PC-9 (cell line): ENCODE data around the gene TMEM272. TPM values are rescaled to one million over a fixed set of nuclear protein-coding genes. Genes with fewer than 3 reads are reported as not detected.

Experiments used
- BruUV-seq: library from RNA; stranded (reverse); fragments of 400-500 nt; replicated peaks from 2 replicates; lab custom pipeline; 2021; lab: Mats Ljungman, UMichigan
- CTCF ChIA-PET: fragments of 300-600 bp; sonication (Branson Sonifier 250); formaldehyde crosslinking; loops from one replicate; lab custom pipeline; 2022; ENCODE audit warnings: antibody characterized with exemption; lab: Charles Lee
- POLR2A ChIA-PET: fragments of 300-600 bp; sonication (Branson Sonifier 250); formaldehyde crosslinking; loops from one replicate; lab custom pipeline; 2022; ENCODE audit warnings: antibody characterized with exemption; ENCODE audit not compliant: unreplicated experiment; lab: Charles Lee
- DNase-seq, 2 experiments: peaks; one replicate each; pipeline versions ENCODE4 v3.0.0 to v3.0.0-alpha.2; 2015 to 2022; ENCODE audit warnings: mixed read lengths in 1 of 2
- H2AFZ ChIP-seq: fragments of 200-600 bp; sonication (generic); 2 replicates; pipeline ENCODE4 v1.8.1; 2017; ENCODE audit warnings: antibody characterized with exemption
- H3F3A ChIP-seq: fragments of 200-600 bp; sonication (generic); 2 replicates; pipeline ENCODE4 v1.8.1; 2017; ENCODE audit warnings: antibody characterized with exemption, mild to moderate bottlenecking, low read depth; ENCODE audit not compliant: insufficient read depth
- H3K27ac ChIP-seq: fragments of 200-600 bp; sonication (generic); 2 replicates; pipeline ENCODE4 v1.6.1; 2016; ENCODE audit warnings: mixed run types
- H3K27me3 ChIP-seq: fragments of 200-600 bp; sonication (generic); 2 replicates; pipeline ENCODE4 v1.6.1; 2016; ENCODE audit warnings: low read depth, mixed run types; ENCODE audit not compliant: insufficient read depth
- H3K36me3 ChIP-seq: fragments of 200-600 bp; sonication (generic); 2 replicates; pipeline ENCODE4 v1.6.1; 2016; ENCODE audit warnings: low read depth, mixed run types
- H3K4me1 ChIP-seq: fragments of 200-600 bp; sonication (generic); replicated peaks from 2 replicates; pipeline ENCODE4 v1.6.1; 2016; ENCODE audit warnings: mixed run types; ENCODE audit not compliant: insufficient read depth
- H3K4me2 ChIP-seq: fragments of 200-600 bp; sonication (generic); 2 replicates; pipeline ENCODE4 v1.6.1; 2017; ENCODE audit warnings: mixed run types
- H3K4me3 ChIP-seq: fragments of 200-600 bp; sonication (generic); 2 replicates; pipeline ENCODE4 v1.6.1; 2016; ENCODE audit warnings: mixed run types
- H3K79me2 ChIP-seq: fragments of 200-600 bp; sonication (generic); 2 replicates; pipeline ENCODE4 v1.6.1; 2017; ENCODE audit warnings: low read depth, mixed run types
- H3K9me2 ChIP-seq: fragments of 200-600 bp; sonication (generic); 2 replicates; pipeline ENCODE4 v1.8.1; 2017; ENCODE audit warnings: mild to moderate bottlenecking; ENCODE audit not compliant: insufficient read depth
- H3K9me3 ChIP-seq: fragments of 200-600 bp; sonication (generic); 2 replicates; pipeline ENCODE4 v1.8.1; 2016; ENCODE audit warnings: low read depth; ENCODE audit not compliant: insufficient read depth
- H4K20me1 ChIP-seq: fragments of 200-600 bp; sonication (generic); 2 replicates; pipeline ENCODE4 v1.8.1; 2017; ENCODE audit not compliant: insufficient read depth
- EZH2 ChIP-seq: fragments of 200-600 bp; sonication (generic); IDR thresholded peaks from 2 replicates; pipeline ENCODE4 v1.8.0; 2017; ENCODE audit warnings: antibody characterized with exemption, low read depth
- intact Hi-C: fragments of 100-400 bp; cut with micrococcal nuclease; formaldehyde crosslinking; loops from one replicate; pipeline ENCODE4 v1.10.0; 2022; ENCODE audit not compliant: unreplicated experiment
- total RNA-seq: library from RNA; stranded (reverse); gene quantifications from 2 replicates; pipeline ENCODE4 v1.2.3, GENCODE V29; 2021
- TF ChIP-seq, protein P1 (sequence below): fragments of 200-600 bp; sonication (generic); conservative IDR thresholded peaks from 2 replicates; pipeline ENCODE4 v1.6.1; 2017; ENCODE audit warnings: mixed run types, antibody characterized with exemption, mild to moderate bottlenecking, moderate library complexity

TMEM272 gene
- total RNA-seq, 1 experiment from 2014 or later, result not detected

GRCh38 chr13:51769455-51770127, 75.4 kb downstream of the TMEM272 start:
- no peak for TF ChIP-seq EZH2
- no peak for DNase-seq
- H3F3A ChIP-seq, result no peaks in the 10 kb centered on the region
- no peaks in the 10 kb centered on the region for H3K27me3 ChIP-seq
- H3K79me2 ChIP-seq, result no peaks in the 10 kb centered on the region
- H3K4me3 ChIP-seq, result no peak overlapping the region
- H3K27ac ChIP-seq, result no peak overlapping the region
- H4K20me1 ChIP-seq, result no peaks in the 10 kb centered on the region
- no peak overlapping the region for H3K4me2 ChIP-seq
- intact Hi-C loops, result no loop called here
- no peaks in the 10 kb centered on the region; the same call in 1 of the 2 replicates for H3K9me2 ChIP-seq
- H3K4me1 ChIP-seq, result no peaks in the 10 kb centered on the region
- CTCF ChIA-PET, result no interaction called here
- no TSS peak for BruUV-seq
- H3K36me3 ChIP-seq, result no peaks in the 10 kb centered on the region
- H3K9me3 ChIP-seq, result no peaks in the 10 kb centered on the region
- POLR2A ChIA-PET, result no interaction called here
- H2AFZ ChIP-seq, result no peak overlapping the region

- Histone ChIP-seq H3K9me3 (no peaks in the 10 kb centered on the region), H3K79me2 (no peaks in the 10 kb centered on the region), H3F3A (no peaks in the 10 kb centered on the region), H3K27ac (no peak overlapping the region), H4K20me1 (no peaks in the 10 kb centered on the region), H3K4me2 (no peak overlapping the region), H3K9me2 (no peaks in the 10 kb centered on the region; the same call in 1 of the 2 replicates), H3K4me1 (no peaks in the 10 kb centered on the region), H3K4me3 (no peak overlapping the region), H2AFZ (no peak overlapping the region), H3K36me3 (no peaks in the 10 kb centered on the region), H3K27me3 (no peaks in the 10 kb centered on the region)
- TF ChIP-seq, protein P1, sequence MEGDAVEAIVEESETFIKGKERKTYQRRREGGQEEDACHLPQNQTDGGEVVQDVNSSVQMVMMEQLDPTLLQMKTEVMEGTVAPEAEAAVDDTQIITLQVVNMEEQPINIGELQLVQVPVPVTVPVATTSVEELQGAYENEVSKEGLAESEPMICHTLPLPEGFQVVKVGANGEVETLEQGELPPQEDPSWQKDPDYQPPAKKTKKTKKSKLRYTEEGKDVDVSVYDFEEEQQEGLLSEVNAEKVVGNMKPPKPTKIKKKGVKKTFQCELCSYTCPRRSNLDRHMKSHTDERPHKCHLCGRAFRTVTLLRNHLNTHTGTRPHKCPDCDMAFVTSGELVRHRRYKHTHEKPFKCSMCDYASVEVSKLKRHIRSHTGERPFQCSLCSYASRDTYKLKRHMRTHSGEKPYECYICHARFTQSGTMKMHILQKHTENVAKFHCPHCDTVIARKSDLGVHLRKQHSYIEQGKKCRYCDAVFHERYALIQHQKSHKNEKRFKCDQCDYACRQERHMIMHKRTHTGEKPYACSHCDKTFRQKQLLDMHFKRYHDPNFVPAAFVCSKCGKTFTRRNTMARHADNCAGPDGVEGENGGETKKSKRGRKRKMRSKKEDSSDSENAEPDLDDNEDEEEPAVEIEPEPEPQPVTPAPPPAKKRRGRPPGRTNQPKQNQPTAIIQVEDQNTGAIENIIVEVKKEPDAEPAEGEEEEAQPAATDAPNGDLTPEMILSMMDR, result no peak
- no peak for TF ChIP-seq EZH2
- intact Hi-C loops, result no loop called here
- ChIA-PET POLR2A (no interaction called here), CTCF (no interaction called here)
- no TSS peak for BruUV-seq
- DNase-seq, result no peak
Measured at GRCh38 chr13:51768976-51769375, 76.0 kb downstream of the TMEM272 start.

GRCh38 chr13:51768378-51768921, 76.5 kb downstream of the TMEM272 start:
- DNase-seq, result no peak
- Histone ChIP-seq H3K4me2 (no peak overlapping the region), H3K9me3 (no peaks in the 10 kb centered on the region), H3K4me1 (no peaks in the 10 kb centered on the region), H3K27ac (no peak overlapping the region), H3K36me3 (no peaks in the 10 kb centered on the region), H3K9me2 (no peaks in the 10 kb centered on the region; the same call in 1 of the 2 replicates), H4K20me1 (no peaks in the 10 kb centered on the region), H3F3A (no peaks in the 10 kb centered on the region), H2AFZ (no peak overlapping the region), H3K4me3 (no peak overlapping the region), H3K79me2 (no peaks in the 10 kb centered on the region), H3K27me3 (no peaks in the 10 kb centered on the region)
- ChIA-PET POLR2A (no interaction called here), CTCF (no interaction called here)
- TF ChIP-seq EZH2, result no peak
- TF ChIP-seq, protein P1, result no peak
- intact Hi-C loops, result no loop called here
- no TSS peak for BruUV-seq
